ENCODE results near the gene CHN2.

DNA sequence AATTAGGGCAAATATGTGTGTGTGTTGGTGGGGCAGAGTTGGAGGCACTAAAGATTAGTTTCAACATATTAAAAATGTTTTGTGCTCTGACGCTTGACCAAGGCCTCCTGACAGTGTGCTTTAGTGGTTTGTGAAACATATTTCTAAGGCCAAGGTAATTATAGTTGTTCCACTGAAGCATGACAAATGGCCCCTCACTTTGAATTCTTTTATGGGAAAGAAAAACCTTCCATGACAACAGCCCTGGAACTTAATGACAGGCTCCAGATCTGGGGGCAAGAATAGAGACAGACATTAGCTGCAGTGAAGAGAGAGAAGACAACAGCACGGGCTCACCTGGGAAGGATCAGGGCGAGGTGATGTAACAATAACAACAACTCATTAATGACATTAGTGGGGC is 155.8 kb downstream of the CHN2 start:
- TF ChIP-seq, protein P1, sequence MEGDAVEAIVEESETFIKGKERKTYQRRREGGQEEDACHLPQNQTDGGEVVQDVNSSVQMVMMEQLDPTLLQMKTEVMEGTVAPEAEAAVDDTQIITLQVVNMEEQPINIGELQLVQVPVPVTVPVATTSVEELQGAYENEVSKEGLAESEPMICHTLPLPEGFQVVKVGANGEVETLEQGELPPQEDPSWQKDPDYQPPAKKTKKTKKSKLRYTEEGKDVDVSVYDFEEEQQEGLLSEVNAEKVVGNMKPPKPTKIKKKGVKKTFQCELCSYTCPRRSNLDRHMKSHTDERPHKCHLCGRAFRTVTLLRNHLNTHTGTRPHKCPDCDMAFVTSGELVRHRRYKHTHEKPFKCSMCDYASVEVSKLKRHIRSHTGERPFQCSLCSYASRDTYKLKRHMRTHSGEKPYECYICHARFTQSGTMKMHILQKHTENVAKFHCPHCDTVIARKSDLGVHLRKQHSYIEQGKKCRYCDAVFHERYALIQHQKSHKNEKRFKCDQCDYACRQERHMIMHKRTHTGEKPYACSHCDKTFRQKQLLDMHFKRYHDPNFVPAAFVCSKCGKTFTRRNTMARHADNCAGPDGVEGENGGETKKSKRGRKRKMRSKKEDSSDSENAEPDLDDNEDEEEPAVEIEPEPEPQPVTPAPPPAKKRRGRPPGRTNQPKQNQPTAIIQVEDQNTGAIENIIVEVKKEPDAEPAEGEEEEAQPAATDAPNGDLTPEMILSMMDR (IDR thresholded peaks at IDR 0.05; ENCODE audit: poor library complexity, severe bottlenecking): no peak
- no peak for TF ChIP-seq EZH2 (IDR thresholded peaks at IDR 0.05; ENCODE audit: borderline replicate concordance, insufficient read depth, low read length, poor library complexity, severe bottlenecking)
- no peak for TF ChIP-seq POLR2AphosphoS5 (IDR thresholded peaks at IDR 0.05)
- no peak for TF ChIP-seq MXI1 (conservative IDR thresholded peaks at IDR 0.05; ENCODE audit: poor library complexity, severe bottlenecking)
